Lung (tissue), 12 donors: ENCODE data around the gene PHACTR3. TPM values are rescaled to one million over a fixed set of nuclear protein-coding genes. Genes with fewer than 3 reads are reported as not detected.

Source experiments
- ATAC-seq: fragments of 200-7000 bp; cut with Tn5 transposase; one replicate; pipeline ENCODE4 v1.9.1; 2020; ENCODE audit warnings: moderate number of reproducible peaks; ENCODE audit not compliant: insufficient read depth, low FRiP score
- DNase-seq, 3 donors: peaks; one replicate each; pipeline ENCODE4 v3.0.0-alpha.2; 2013 to 2017
- H3K27ac ChIP-seq, 2 donors: one replicate each; pipeline ENCODE4 v1.5.1; 2013; ENCODE audit warnings: mild to moderate bottlenecking in 2 of 2, moderate library complexity in 2 of 2, control low read depth in 1 of 2, inconsistent platforms in 1 of 2, low read depth in 1 of 2, low read length in 1 of 2
- H3K27me3 ChIP-seq, 3 donors: one replicate each; pipeline ENCODE4 v1.5.1; 2013; ENCODE audit warnings: low read length in 2 of 3; ENCODE audit not compliant: control insufficient read depth in 3 of 3, insufficient read depth in 3 of 3
- H3K36me3 ChIP-seq, 4 donors: one replicate each; pipeline ENCODE4 v1.5.1; 2013; ENCODE audit warnings: low read length in 4 of 4, mild to moderate bottlenecking in 1 of 4, moderate library complexity in 1 of 4; ENCODE audit not compliant: control insufficient read depth in 4 of 4, insufficient read depth in 4 of 4
- H3K4me1 ChIP-seq, 5 donors: one replicate each; pipeline ENCODE4 v1.5.1; 2013; ENCODE audit warnings: low read length in 5 of 5, mild to moderate bottlenecking in 2 of 5, moderate library complexity in 1 of 5; ENCODE audit not compliant: control insufficient read depth in 5 of 5, insufficient read depth in 5 of 5
- H3K4me3 ChIP-seq: one replicate; pipeline ENCODE4 v1.5.1; 2013; ENCODE audit warnings: mild to moderate bottlenecking, control low read depth, moderate library complexity
- H3K9ac ChIP-seq, 2 donors: one replicate each; pipeline ENCODE4 v1.5.1; 2013; ENCODE audit warnings: low read length in 2 of 2, control low read depth in 1 of 2; ENCODE audit not compliant: insufficient read depth in 1 of 2
- H3K9me3 ChIP-seq, 4 donors: one replicate each; pipeline ENCODE4 v1.5.1; 2013; ENCODE audit warnings: low read length in 3 of 4, mild to moderate bottlenecking in 1 of 4, moderate library complexity in 1 of 4; ENCODE audit not compliant: control insufficient read depth in 4 of 4, insufficient read depth in 3 of 4
- WGBS, 2 donors: extraction: QIAGEN DNeasy Blood & Tissue Kit; methylation state at CpG; one replicate each; pipeline ENCODE4 v1.1.7; 2013; 5-methylcytosine and 5-hydroxymethylcytosine counted together
- polyA plus RNA-seq, 2 donors: library from polyadenylated mRNA; stranded (reverse); fragments of 200-250 nt; gene quantifications; one replicate each; pipeline ENCODE4 v1.2.1, GENCODE V29; 2013
- total RNA-seq, 2 donors: library from RNA; depleted of rRNA in 1 of 2; stranded (reverse); fragments of >200 nt in 1 of 2; gene quantifications; one replicate each; pipeline ENCODE4 v1.2.1, GENCODE V29; 2014 to 2021
- TF ChIP-seq, protein P1 (sequence below): IDR thresholded peaks from 2 replicates; pipeline ENCODE4 v1.5.1; 2012; ENCODE audit warnings: mild to moderate bottlenecking; ENCODE audit errors: control extremely low read depth, extremely low read depth
- donor health status: control.
- donor health status: control.
- donor health status: Bipolar disorder and iron deficiency.
- donor health status: healthy.
- donor health status: DM: yes; HTN: yes; CAD: no.

PHACTR3 gene
- total and polyA plus RNA-seq, 4 donors, result 3.8 to 12.0 (median 5.9) TPM

GRCh38 chr20:59673998-59674445 lies 69.7 kb downstream of the PHACTR3 start:
- Histone ChIP-seq H3K27ac (no peak overlapping the region), H3K4me1 (peaks cover 0 to 26% (median 0%) of the 10 kb centered on the region in 5 donors), H3K27me3 (peaks cover 0 to 21% (median 3%) of the 10 kb centered on the region in 3 donors), H3K36me3 (no peaks in the 10 kb centered on the region), H3K9ac (no peak overlapping the region), H3K9me3 (no peaks in the 10 kb centered on the region), H3K4me3 (no peak overlapping the region)
- no peak for DNase-seq
- WGBS, 2 donors, result 59 to 64% methylated on average over 10 of the region's 10 CpGs
- TF ChIP-seq, protein P1, sequence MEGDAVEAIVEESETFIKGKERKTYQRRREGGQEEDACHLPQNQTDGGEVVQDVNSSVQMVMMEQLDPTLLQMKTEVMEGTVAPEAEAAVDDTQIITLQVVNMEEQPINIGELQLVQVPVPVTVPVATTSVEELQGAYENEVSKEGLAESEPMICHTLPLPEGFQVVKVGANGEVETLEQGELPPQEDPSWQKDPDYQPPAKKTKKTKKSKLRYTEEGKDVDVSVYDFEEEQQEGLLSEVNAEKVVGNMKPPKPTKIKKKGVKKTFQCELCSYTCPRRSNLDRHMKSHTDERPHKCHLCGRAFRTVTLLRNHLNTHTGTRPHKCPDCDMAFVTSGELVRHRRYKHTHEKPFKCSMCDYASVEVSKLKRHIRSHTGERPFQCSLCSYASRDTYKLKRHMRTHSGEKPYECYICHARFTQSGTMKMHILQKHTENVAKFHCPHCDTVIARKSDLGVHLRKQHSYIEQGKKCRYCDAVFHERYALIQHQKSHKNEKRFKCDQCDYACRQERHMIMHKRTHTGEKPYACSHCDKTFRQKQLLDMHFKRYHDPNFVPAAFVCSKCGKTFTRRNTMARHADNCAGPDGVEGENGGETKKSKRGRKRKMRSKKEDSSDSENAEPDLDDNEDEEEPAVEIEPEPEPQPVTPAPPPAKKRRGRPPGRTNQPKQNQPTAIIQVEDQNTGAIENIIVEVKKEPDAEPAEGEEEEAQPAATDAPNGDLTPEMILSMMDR, result no peak
- ATAC-seq, result no peak

DNA sequence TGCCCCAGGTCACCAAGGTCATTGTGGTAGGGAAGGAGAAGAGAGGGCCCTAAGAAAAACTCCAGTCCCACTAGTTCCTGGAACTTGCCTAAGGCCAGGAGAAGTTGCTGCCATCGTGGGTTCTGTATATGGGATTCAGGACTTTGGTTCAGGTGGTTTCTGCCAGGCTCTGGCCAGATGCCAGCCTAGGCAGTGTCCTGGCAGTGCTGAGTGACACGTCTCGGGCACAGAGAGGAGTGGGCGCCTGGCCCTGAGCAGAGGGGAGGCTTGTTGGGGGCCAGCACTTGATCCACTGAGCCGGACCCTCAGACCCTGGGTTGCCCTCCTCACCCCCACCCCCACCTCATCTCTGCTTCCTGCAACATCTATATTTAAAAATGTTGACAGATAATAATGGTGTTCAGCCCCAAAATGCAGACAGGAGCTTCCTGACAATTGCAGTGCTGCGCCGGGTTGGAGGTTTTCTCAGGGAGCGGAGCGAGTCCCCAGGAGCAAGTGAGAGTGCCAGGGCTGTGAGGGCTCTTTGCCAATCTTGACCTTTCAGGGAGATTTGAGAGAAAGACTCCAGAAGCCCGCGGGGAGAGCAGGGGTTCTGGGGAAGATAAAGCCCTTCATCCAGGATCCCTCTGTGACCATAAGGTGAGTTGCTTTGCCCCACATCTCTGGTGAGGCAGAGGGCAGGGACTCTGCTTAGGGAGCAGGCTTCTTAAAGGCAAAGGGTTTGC lies 71.9 kb downstream of the PHACTR3 start:
- WGBS, 2 donors, result 58 to 73% methylated on average over 11 of the region's 11 CpGs
- ATAC-seq, result no peak

GRCh38 chr20:59676851-59677182 lies 72.5 kb downstream of the PHACTR3 start:
- Histone ChIP-seq H3K9me3 (no peaks in the 10 kb centered on the region), H3K4me3 (no peak overlapping the region), H3K27me3 (peaks cover 0 to 21% (median 13%) of the 10 kb centered on the region in 3 donors), H3K9ac (no peak overlapping the region), H3K36me3 (no peaks in the 10 kb centered on the region), H3K27ac (no peak overlapping the region), H3K4me1 (peaks cover 0 to 27% (median 0%) of the 10 kb centered on the region in 5 donors)
- TF ChIP-seq, protein P1, result no peak
- whole genome bisulfite sequencing, 2 donors, result 32 to 42% methylated on average over 4 of the region's 4 CpGs
- DNase-seq (no peak), ATAC-seq (no peak)

More for the DNA sequence above, 71.9 kb downstream of the PHACTR3 start:
- Histone ChIP-seq H3K4me3 (no peak overlapping the region), H3K4me1 (peaks cover 0 to 27% (median 0%) of the 10 kb centered on the region in 5 donors), H3K27me3 (peaks cover 0 to 21% (median 13%) of the 10 kb centered on the region in 3 donors), H3K36me3 (no peaks in the 10 kb centered on the region), H3K9ac (no peak overlapping the region), H3K9me3 (no peaks in the 10 kb centered on the region), H3K27ac (no peak overlapping the region)
- TF ChIP-seq, protein P1, result no peak
- no peak for DNase-seq
